LNCAP (cell line): ENCODE measurements around the gene MED26.

Source experiments
- CTCF ChIP-seq: fragments of 450-650 bp; IDR thresholded peaks from 2 replicates; pipeline ENCODE4 v1.5.1; 2017; ENCODE audit warnings: mild to moderate bottlenecking

MED26 gene

GRCh38 chr19:16542045-16542909 is 85.7 kb downstream of the MED26 start, which contains the start of gene CHERP:
CHERP (minus strand) TSS chr19:16542437; CDS start chr19:16542378, 59 bp downstream.
- no peak for TF ChIP-seq CTCF

- no peak for TF ChIP-seq CTCF
Observed at GRCh38 chr19:16541526-16542044, 86.4 kb downstream of the MED26 start.

GRCh38 chr19:16540948-16541347 is 87.1 kb downstream of the MED26 start:
- no peak for TF ChIP-seq CTCF

- no peak for TF ChIP-seq CTCF
Observed at GRCh38 chr19:16537111-16537510, 90.9 kb downstream of the MED26 start.

GRCh38 chr19:16536130-16536529 is 91.9 kb downstream of the MED26 start:
- no peak for TF ChIP-seq CTCF

GRCh38 chr19:16535381-16535780 is 92.6 kb downstream of the MED26 start:
- no peak for TF ChIP-seq CTCF

- TF ChIP-seq CTCF: no peak
Observed at GRCh38 chr19:16532440-16533234, 95.4 kb downstream of the MED26 start.
